GM21367 (cell line): ENCODE measurements around the gene CCDC57.
A peak's percentile ranks its signal among the peaks of the same experiment; 100 is the strongest.
"Not testable (repeated sequence)": the region's sequence is repeated elsewhere in the genome, so short reads cannot be mapped to it uniquely, and the experiment has no call there.

ENCODE experiments used
- ATAC-seq: cut with Tn5 transposase; IDR thresholded peaks from one replicate; pipeline ENCODE4 v1.9.1; 2021; ENCODE audit not compliant: unreplicated experiment

The CCDC57 gene

GRCh38 chr17:82225368-82226029 lies 12.9 kb upstream of the CCDC57 start:
- no peak for ATAC-seq

GRCh38 chr17:82224666-82225065 lies 12.0 kb upstream of the CCDC57 start:
- ATAC-seq = no peak

- ATAC-seq = no peak
These were observed 10.9 kb upstream of the CCDC57 start for GRCh38 chr17:82223517-82223916.

- no peak for ATAC-seq
These were observed 10.2 kb upstream of the CCDC57 start for GRCh38 chr17:82222816-82223215.

GRCh38 chr17:82221341-82221902 lies 8.8 kb upstream of the CCDC57 start:
- no peak for ATAC-seq

GRCh38 chr17:82219753-82220709 lies 7.4 kb upstream of the CCDC57 start:
- ATAC-seq = no peak

GRCh38 chr17:82219083-82219482 lies 6.4 kb upstream of the CCDC57 start:
- ATAC-seq = no peak

- no peak for ATAC-seq
These were observed 5.9 kb upstream of the CCDC57 start for GRCh38 chr17:82218349-82219075.

GRCh38 chr17:82217530-82218204 lies 5.0 kb upstream of the CCDC57 start:
- ATAC-seq = no peak

GRCh38 chr17:82217120-82217529 lies 4.5 kb upstream of the CCDC57 start:
- ATAC-seq = no peak

- ATAC-seq = no peak
These were observed 3.9 kb upstream of the CCDC57 start for GRCh38 chr17:82216301-82217119.

- no peak for ATAC-seq
These were observed 3.3 kb upstream of the CCDC57 start for GRCh38 chr17:82215972-82216300.

- no peak for ATAC-seq
These were observed 2.7 kb upstream of the CCDC57 start for GRCh38 chr17:82215095-82215971.

- ATAC-seq = no peak
These were observed 1.5 kb upstream of the CCDC57 start for GRCh38 chr17:82214012-82214628.

- ATAC-seq = peak; percentile 13
These were observed 789 bp upstream of the CCDC57 start for GRCh38 chr17:82213251-82214011.

GRCh38 chr17:82210655-82211054 lies 2.0 kb downstream of the CCDC57 start:
- ATAC-seq = not testable (repeated sequence)

- ATAC-seq = no peak
These were observed 6.7 kb downstream of the CCDC57 start for GRCh38 chr17:82205720-82206508.
